Gastrocnemius medialis (tissue), 4 donors: Measurements from ENCODE around the gene AKAP3.

ENCODE experiments used
- POLR2A ChIP-seq, 2 donors: fragments of 450-650 bp; IDR thresholded peaks; one replicate each; pipeline ENCODE4 v1.6.1; 2017; ENCODE audit warnings: antibody characterized with exemption in 2 of 2, mild to moderate bottlenecking in 2 of 2, moderate library complexity in 2 of 2
- TF ChIP-seq, protein P1 (sequence below), 5 experiments: fragments of 450-650 bp in 3 of 5; fragments of 200-600 bp in 2 of 5; sonication (generic) in 2 of 5; IDR thresholded peaks in 4 of 5; conservative IDR thresholded peaks in 1 of 5; 1 replicate in 4 of 5; 2 replicates in 1 of 5; pipeline ENCODE4 v1.5.1; 2016 to 2019; ENCODE audit warnings: antibody characterized with exemption in 5 of 5, mild to moderate bottlenecking in 3 of 5, moderate library complexity in 3 of 5

GRCh38 chr12:4603421-4603820 is 45.4 kb downstream of the AKAP3 start:
- TF ChIP-seq, protein P1, sequence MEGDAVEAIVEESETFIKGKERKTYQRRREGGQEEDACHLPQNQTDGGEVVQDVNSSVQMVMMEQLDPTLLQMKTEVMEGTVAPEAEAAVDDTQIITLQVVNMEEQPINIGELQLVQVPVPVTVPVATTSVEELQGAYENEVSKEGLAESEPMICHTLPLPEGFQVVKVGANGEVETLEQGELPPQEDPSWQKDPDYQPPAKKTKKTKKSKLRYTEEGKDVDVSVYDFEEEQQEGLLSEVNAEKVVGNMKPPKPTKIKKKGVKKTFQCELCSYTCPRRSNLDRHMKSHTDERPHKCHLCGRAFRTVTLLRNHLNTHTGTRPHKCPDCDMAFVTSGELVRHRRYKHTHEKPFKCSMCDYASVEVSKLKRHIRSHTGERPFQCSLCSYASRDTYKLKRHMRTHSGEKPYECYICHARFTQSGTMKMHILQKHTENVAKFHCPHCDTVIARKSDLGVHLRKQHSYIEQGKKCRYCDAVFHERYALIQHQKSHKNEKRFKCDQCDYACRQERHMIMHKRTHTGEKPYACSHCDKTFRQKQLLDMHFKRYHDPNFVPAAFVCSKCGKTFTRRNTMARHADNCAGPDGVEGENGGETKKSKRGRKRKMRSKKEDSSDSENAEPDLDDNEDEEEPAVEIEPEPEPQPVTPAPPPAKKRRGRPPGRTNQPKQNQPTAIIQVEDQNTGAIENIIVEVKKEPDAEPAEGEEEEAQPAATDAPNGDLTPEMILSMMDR (IDR thresholded peaks at IDR 0.05 in 4 of 5, conservative IDR thresholded peaks at IDR 0.05 in 1 of 5) = no peak
- TF ChIP-seq POLR2A (IDR thresholded peaks at IDR 0.05) = no peak
